WTC11 (cell line): ENCODE results near the gene BMP2. TPM values are rescaled to one million over a fixed set of nuclear protein-coding genes. Genes with fewer than 3 reads are reported as not detected.

Experiments
- ATAC-seq: fragments of 200-7000 bp; cut with Tn5 transposase; 2 replicates; pipeline ENCODE4 v1.10.0; 2021; ENCODE audit warnings: mild to moderate bottlenecking, moderate library complexity
- CTCF ChIA-PET: fragments of 300-600 bp; sonication (Branson Sonifier 250); formaldehyde crosslinking; loops from one replicate; lab custom pipeline; 2021; ENCODE audit warnings: antibody characterized with exemption; lab: Charles Lee
- POLR2A ChIA-PET: fragments of 350-600 bp; sonication (Branson Sonifier 250); formaldehyde crosslinking; loops from one replicate; lab custom pipeline; 2021; ENCODE audit warnings: antibody characterized with exemption; lab: Charles Lee
- DNase-seq: peaks from one replicate; pipeline ENCODE4 v3.0.0; 2021; ENCODE audit warnings: low spot score
- H3K27ac Mint-ChIP-seq: 2 replicates; pipeline ENCODE4 v1.8.0; 2021; ENCODE audit warnings: mixed read lengths
- H3K27me3 Mint-ChIP-seq: 2 replicates; pipeline ENCODE4 v1.8.0; 2021; ENCODE audit warnings: low read depth, mild to moderate bottlenecking, moderate library complexity, mixed read lengths
- H3K36me3 Mint-ChIP-seq: 2 replicates; pipeline ENCODE4 v1.8.0; 2021; ENCODE audit warnings: mixed read lengths
- H3K4me1 Mint-ChIP-seq: 2 replicates; pipeline ENCODE4 v1.8.0; 2022; ENCODE audit warnings: mixed read lengths
- H3K4me3 Mint-ChIP-seq: 2 replicates; pipeline ENCODE4 v1.8.0; 2021; ENCODE audit warnings: mild to moderate bottlenecking, moderate library complexity, mixed read lengths
- H3K9me3 Mint-ChIP-seq: 2 replicates; pipeline ENCODE4 v1.8.0; 2021; ENCODE audit warnings: mixed read lengths
- ATF1 ChIP-seq: sonication (generic); formaldehyde crosslinking; IDR thresholded peaks from 2 replicates; pipeline ENCODE4 v1.8.1; 2023; ENCODE audit warnings: mild to moderate bottlenecking, moderate library complexity, missing genetic modification reagents
- CREB1 ChIP-seq: sonication (generic); formaldehyde crosslinking; IDR thresholded peaks from 2 replicates; pipeline ENCODE4 v1.8.0; 2023; ENCODE audit warnings: mild to moderate bottlenecking, missing genetic modification reagents
- ERG ChIP-seq: fragments of 250-450 bp; sonication (Bioruptor Pico); IDR thresholded peaks from 2 replicates; pipeline ENCODE4 v1.8.0; 2021; ENCODE audit warnings: mild to moderate bottlenecking
- FOXJ3 ChIP-seq: sonication (generic); formaldehyde crosslinking; IDR thresholded peaks from 2 replicates; pipeline ENCODE4 v1.9.0; 2021; ENCODE audit warnings: missing genetic modification reagents, mild to moderate bottlenecking, borderline replicate concordance
- JUN ChIP-seq: sonication (generic); formaldehyde crosslinking; IDR thresholded peaks from 2 replicates; pipeline ENCODE4 v1.8.0; 2023; ENCODE audit warnings: mild to moderate bottlenecking, missing genetic modification reagents
- KAT7 ChIP-seq: sonication (generic); formaldehyde crosslinking; IDR thresholded peaks from 2 replicates; pipeline ENCODE4 v1.8.1; 2023; ENCODE audit warnings: missing genetic modification reagents, mild to moderate bottlenecking, borderline replicate concordance
- MAX ChIP-seq: sonication (generic); formaldehyde crosslinking; IDR thresholded peaks from 2 replicates; pipeline ENCODE4 v1.8.0; 2022; ENCODE audit warnings: mild to moderate bottlenecking, missing genetic modification reagents
- MYBL2 ChIP-seq: sonication (generic); formaldehyde crosslinking; IDR thresholded peaks from 2 replicates; pipeline ENCODE4 v1.8.1; 2023; ENCODE audit warnings: mild to moderate bottlenecking, moderate library complexity, missing genetic modification reagents
- NFATC4 ChIP-seq: fragments of 250-450 bp; sonication (Bioruptor Pico); IDR thresholded peaks from 2 replicates; pipeline ENCODE4 v1.9.0; 2021; ENCODE audit warnings: mild to moderate bottlenecking
- NFYB ChIP-seq: sonication (generic); formaldehyde crosslinking; conservative IDR thresholded peaks from 2 replicates; pipeline ENCODE4 v1.8.0; 2022; ENCODE audit warnings: low read depth, missing genetic modification reagents
- NR1H2 ChIP-seq: sonication (generic); formaldehyde crosslinking; IDR thresholded peaks from 2 replicates; pipeline ENCODE4 v1.9.0; 2021; ENCODE audit warnings: mild to moderate bottlenecking, moderate library complexity, missing genetic modification reagents
- NR2C2 ChIP-seq: sonication (generic); formaldehyde crosslinking; IDR thresholded peaks from 2 replicates; pipeline ENCODE4 v1.8.0; 2022; ENCODE audit warnings: mild to moderate bottlenecking, missing genetic modification reagents
- SOX15 ChIP-seq: fragments of 250-450 bp; sonication (Bioruptor Pico); IDR thresholded peaks from 2 replicates; pipeline ENCODE4 v1.9.0; 2021; ENCODE audit warnings: mild to moderate bottlenecking
- TP53 ChIP-seq: sonication (generic); formaldehyde crosslinking; IDR thresholded peaks from 2 replicates; pipeline ENCODE4 v1.8.1; 2023; ENCODE audit warnings: mild to moderate bottlenecking, missing genetic modification reagents
- ZBTB43 ChIP-seq: sonication (generic); formaldehyde crosslinking; IDR thresholded peaks from 2 replicates; pipeline ENCODE4 v1.8.1; 2023; ENCODE audit warnings: mild to moderate bottlenecking, missing genetic modification reagents
- ZNF138 ChIP-seq: sonication (generic); formaldehyde crosslinking; conservative IDR thresholded peaks from 2 replicates; pipeline ENCODE4 v1.8.1; 2022; ENCODE audit warnings: mild to moderate bottlenecking, moderate library complexity, missing genetic modification reagents
- ZNF219 ChIP-seq: sonication (generic); formaldehyde crosslinking; IDR thresholded peaks from 2 replicates; pipeline ENCODE4 v1.8.0; 2023; ENCODE audit warnings: missing genetic modification reagents, mild to moderate bottlenecking, borderline replicate concordance
- ZNF232 ChIP-seq: sonication (generic); formaldehyde crosslinking; IDR thresholded peaks from 2 replicates; pipeline ENCODE4 v1.8.0; 2022; ENCODE audit warnings: mild to moderate bottlenecking, missing genetic modification reagents
- ZNF263 ChIP-seq: sonication (generic); formaldehyde crosslinking; IDR thresholded peaks from 2 replicates; pipeline ENCODE4 v1.8.1; 2022; ENCODE audit warnings: low read depth, mild to moderate bottlenecking, moderate library complexity, missing genetic modification reagents
- ZNF425 ChIP-seq: fragments of 250-450 bp; sonication (Bioruptor Pico); conservative IDR thresholded peaks from 2 replicates; pipeline ENCODE4 v1.9.0; 2021; ENCODE audit warnings: mild to moderate bottlenecking
- ZNF671 ChIP-seq: fragments of 250-450 bp; sonication (Bioruptor Pico); IDR thresholded peaks from 2 replicates; pipeline ENCODE4 v1.8.0; 2021; ENCODE audit warnings: mild to moderate bottlenecking
- total RNA-seq: library from RNA; stranded (reverse); gene quantifications from 3 replicates; pipeline ENCODE4 v1.2.3, GENCODE V29; 2021

Gene BMP2
- total RNA-seq, 1 experiment from 2014 or later, result 1.3 TPM

GRCh38 chr20:6739406-6739805, 28.1 kb upstream of the BMP2 start:
- Mint-ChIP-seq H3K36me3 (peaks cover 4% of the 10 kb centered on the region; the same call in 1 of the 2 replicates), H3K4me1 (peaks cover 16% of the 10 kb centered on the region), H3K9me3 (peaks cover 21% of the 10 kb centered on the region), H3K4me3 (no peak overlapping the region), H3K27me3 (no peaks in the 10 kb centered on the region), H3K27ac (no peak overlapping the region)
- CTCF ChIA-PET, result no interaction called here
- DNase-seq (no peak), ATAC-seq (no peak; the same call in 1 of the 2 replicates)
- POLR2A ChIA-PET, result no interaction called here
- TF ChIP-seq ZNF219 (CRISPR knock-in tag), result no peak
- no peak for TF ChIP-seq JUN (CRISPR knock-in tag)
- TF ChIP-seq NFATC4 (CRISPR knock-in tag), result no peak
- TF ChIP-seq ZNF138 (CRISPR knock-in tag), result no peak
- no peak for TF ChIP-seq ZNF263 (CRISPR knock-in tag)
- TF ChIP-seq ZBTB43 (CRISPR knock-in tag), result no peak
- no peak for TF ChIP-seq NFYB

GRCh38 chr20:6740096-6740495, 27.4 kb upstream of the BMP2 start:
- Mint-ChIP-seq H3K4me1 (peaks cover 16% of the 10 kb centered on the region), H3K36me3 (peaks cover 3% of the 10 kb centered on the region; the same call in 1 of the 2 replicates)
- TF ChIP-seq CREB1 (CRISPR knock-in tag) (no peak), SOX15 (CRISPR knock-in tag) (no peak), ERG (CRISPR knock-in tag) (no peak), ZNF263 (CRISPR knock-in tag) (no peak), MAX (CRISPR knock-in tag) (no peak), TP53 (no peak), ZNF425 (CRISPR knock-in tag) (no peak)
- TF ChIP-seq, all 79 proteins: peak for 0
- POLR2A ChIA-PET, result no interaction called here
- Mint-ChIP-seq H3K27me3 (no peaks in the 10 kb centered on the region), H3K27ac (no peak overlapping the region), H3K9me3 (peaks cover 21% of the 10 kb centered on the region), H3K4me3 (no peak overlapping the region)
- DNase-seq (no peak), ATAC-seq (no peak)
- CTCF ChIA-PET, result no interaction called here

GRCh38 chr20:6744180-6744579, 23.3 kb upstream of the BMP2 start:
- ATAC-seq, result no peak
- POLR2A ChIA-PET, result no interaction called here
- Mint-ChIP-seq H3K36me3 (peaks cover 5% of the 10 kb centered on the region), H3K27me3 (no peaks in the 10 kb centered on the region), H3K4me1 (peaks cover 3% of the 10 kb centered on the region), H3K27ac (no peak overlapping the region), H3K9me3 (peaks cover 15% of the 10 kb centered on the region), H3K4me3 (no peak overlapping the region)
- DNase-seq, result no peak
- CTCF ChIA-PET, result interaction anchor here (1.1 kb wide), 1 partner anchor 178 kb away, joined by 3 read pairs; no protein-coding TSS in a partner anchor
- TF ChIP-seq NR2C2 (CRISPR knock-in tag) (no peak), FOXJ3 (CRISPR knock-in tag) (no peak), ZNF232 (CRISPR knock-in tag) (no peak), ZNF671 (no peak), ATF1 (CRISPR knock-in tag) (no peak), NR1H2 (CRISPR knock-in tag) (no peak), KAT7 (CRISPR knock-in tag) (no peak), MYBL2 (CRISPR knock-in tag) (no peak)
